GM21786 (cell line): ENCODE data around the gene ZNF200.
A peak's percentile ranks its signal among the peaks of the same experiment; 100 is the strongest.
"Not testable (repeated sequence)": the region's sequence is repeated elsewhere in the genome, so short reads cannot be mapped to it uniquely, and the experiment has no call there.

Source experiments
- ATAC-seq: cut with Tn5 transposase; IDR thresholded peaks from one replicate; pipeline ENCODE4 v1.9.1; 2021; ENCODE audit not compliant: unreplicated experiment

ZNF200 gene, protein sequence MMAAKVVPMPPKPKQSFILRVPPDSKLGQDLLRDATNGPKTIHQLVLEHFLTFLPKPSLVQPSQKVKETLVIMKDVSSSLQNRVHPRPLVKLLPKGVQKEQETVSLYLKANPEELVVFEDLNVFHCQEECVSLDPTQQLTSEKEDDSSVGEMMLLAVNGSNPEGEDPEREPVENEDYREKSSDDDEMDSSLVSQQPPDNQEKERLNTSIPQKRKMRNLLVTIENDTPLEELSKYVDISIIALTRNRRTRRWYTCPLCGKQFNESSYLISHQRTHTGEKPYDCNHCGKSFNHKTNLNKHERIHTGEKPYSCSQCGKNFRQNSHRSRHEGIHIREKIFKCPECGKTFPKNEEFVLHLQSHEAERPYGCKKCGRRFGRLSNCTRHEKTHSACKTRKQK

DNA sequence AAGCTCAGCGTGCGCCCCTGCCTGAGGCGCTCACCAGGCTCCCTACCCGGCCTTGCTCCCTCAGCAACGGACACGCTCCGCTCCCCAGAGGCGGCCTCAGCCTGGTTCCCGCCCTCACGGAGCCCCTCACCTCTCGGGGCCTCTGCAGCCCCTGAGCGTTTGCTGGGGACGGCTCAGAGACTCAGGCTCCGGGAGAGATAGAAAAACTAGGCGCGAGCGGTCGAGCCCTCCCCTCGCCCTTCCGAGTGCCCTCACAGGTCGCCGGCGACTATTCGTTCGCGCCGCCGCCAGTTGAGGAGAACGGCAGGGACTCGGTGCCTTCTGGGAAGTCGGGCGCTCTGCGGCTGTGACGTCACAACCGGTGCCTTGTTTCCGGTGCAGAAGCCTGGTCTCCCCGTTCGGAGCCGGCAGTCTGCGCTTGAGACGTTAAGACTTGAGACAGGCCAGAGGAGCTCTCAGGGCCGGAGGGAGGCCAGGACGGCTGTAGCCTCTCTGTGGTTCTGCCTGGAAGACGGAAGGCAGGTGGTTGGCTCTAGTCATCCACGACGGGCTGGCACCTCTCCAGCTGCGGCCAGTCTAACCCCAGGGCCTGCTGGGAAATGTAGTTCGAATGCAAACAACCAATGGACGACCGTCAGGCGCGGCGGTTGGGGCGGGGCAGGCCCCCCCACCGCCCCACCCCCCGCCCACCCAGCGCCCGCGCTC lies at the start of gene ZNF200:
TSS of gene ZNF200 (minus strand) at position 302 of the 705 bp plus-strand sequence. CDS start 1,403 bp downstream, outside the sequence.
- peak; percentile 89 for ATAC-seq

DNA sequence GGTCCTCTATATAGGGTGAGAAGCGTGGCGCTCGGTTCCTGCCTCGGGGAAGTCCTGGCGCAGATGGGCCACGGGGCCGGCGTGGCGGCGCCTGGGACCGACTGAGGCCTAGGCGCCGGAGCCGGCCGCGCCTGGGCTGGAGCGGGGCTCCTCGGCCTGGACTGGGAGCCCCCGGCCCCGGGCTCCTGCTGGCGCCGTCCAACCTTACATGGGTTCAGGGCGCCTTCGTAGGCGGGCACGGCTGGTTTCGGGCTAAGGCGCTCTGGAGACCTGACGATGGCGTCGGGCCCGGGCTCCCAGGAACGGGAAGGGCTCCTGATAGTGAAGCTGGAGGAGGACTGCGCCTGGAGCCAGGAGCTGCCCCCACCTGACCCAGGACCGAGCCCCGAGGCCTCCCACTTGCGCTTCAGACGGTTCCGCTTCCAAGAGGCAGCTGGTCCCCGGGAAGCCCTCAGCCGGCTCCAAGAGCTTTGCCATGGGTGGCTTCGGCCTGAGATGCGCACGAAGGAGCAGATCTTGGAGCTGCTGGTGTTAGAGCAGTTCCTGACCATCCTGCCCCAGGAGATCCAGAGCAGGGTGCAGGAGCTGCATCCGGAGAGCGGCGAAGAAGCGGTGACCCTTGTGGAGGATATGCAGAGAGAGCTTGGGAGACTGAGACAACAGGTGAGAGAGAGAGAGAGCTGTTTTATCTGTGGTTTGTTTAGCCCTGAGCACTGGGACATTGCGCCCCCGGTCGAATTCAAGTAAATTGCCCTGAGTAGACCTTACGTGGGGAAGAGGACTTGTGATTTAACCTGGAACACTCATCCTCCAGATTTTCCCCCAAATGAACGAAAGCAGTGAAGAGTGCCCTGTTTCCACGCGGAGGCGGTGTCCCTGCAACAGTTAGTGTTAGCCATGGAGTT lies 48.8 kb upstream of the ZNF200 start:
- ATAC-seq, result no peak

DNA sequence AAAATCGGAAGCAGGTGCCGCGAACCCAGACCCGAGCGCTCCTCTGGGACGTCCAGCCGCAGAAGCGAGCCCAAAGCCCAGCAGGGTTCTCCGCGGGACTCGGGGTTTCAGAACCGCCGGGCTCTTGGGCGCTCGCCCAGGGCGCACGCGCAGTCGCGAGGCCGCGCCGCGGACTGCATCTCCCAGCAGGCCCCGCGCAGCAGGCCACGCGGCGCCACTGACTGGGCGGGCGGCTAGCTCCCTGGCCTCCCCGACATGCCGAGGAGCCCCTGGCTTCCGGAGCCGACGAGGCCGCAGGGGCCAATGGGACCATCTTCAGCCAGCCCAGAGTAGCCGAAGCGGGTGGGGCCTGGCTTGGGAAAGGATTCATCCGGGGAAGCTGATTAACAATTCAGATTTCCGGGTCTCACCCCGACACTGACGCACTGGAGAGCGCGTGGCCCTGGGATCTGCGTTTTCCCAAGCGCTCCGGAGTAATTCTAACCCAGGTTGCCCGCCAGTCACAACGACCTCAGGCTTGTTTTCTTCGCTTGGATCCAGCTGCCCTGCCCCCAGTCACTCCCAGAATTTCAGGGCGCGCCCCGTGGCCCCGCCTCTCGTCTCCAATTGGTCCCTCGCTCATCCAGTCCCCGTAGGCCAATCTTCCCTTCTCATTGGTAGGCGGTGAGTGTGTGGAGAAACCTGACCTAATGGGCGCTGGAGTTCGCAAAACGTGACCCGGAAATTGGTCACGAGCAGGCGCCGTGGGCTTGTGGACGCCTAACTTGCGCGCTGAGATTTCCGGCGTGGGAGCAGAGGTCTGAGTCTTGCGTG lies 48.0 kb upstream of the ZNF200 start, which contains the start of gene ZNF263:
TSS of gene ZNF263 (plus strand) at position 762 of the 813 bp plus-strand sequence. CDS start 328 bp downstream, outside the sequence.
- peak; percentile 85 for ATAC-seq

DNA sequence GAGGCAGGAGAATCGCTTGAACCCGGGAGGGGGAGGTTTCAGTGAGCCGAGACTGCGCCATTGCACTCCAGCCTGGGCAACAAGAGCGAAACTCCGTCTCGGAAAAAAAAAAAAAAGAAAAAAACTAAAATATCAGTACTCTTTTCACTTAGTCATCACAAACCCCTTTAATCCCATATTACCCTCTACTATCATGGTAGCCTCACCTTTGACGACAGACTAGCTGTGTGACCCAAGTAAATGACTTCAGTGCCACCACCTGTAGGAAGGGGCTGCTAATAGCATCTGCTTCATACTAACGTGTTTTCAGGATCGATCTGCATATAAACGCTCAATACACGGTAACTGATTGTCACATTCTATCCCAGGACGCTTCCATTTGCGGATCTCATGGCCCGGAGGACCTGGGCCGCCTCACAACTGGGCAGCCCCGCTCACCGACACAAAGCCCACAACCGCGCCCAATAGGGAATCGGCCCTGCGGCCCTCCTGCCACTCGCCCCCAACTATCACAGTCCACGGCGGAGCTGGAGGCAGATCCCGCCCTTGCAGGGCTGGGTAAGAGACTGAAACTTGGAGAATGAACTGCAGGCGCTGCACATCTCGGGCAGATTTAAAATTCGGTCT lies 47.3 kb upstream of the ZNF200 start:
- peak; percentile 9 for ATAC-seq

DNA sequence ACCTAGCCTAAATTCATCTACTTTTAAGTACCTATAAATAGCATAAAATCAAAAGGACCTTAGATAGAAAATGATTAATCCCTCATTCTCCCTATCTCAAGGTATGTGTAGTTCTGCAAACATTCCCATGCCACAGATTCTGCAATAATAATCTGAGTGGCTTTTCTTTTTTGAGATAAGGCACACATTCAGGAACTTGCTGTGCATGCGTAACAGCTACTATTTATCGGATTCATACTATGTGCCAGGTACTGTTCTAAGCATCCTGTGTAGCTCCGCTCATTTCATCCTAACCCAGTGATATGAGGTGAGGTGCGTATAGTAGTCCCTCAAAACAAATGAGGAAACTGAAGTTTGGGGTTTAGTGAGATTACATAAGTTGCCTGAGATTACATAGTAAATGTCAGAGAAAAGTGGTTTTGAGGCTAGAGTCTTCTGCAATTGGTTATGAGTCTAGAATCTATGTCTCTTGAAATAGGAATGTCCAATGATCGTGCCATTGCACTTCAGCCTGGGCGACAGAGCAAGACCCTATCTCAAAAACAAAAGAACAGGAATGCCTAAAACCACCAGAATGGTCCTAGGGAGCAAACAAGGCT lies 46.4 kb upstream of the ZNF200 start:
- no peak for ATAC-seq

DNA sequence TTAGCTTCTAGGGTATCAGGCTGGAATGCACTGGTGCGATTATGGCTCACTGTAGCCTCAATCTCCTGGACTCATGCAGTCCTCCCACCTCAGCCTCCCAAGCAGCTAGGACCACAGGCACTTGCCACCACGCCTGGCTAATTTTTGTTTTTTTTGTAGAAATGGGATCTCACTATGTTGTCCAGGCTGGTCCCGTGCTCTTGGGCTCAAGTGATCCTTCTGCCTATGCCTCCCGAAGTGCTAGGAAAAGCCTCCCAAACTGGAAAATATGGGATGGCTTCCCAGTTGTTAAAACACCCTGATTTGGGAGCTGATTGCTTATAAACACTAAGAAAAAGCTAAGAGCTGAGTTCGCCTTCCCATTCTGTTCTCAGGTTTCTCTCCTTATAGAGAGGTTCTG lies 41.7 kb upstream of the ZNF200 start:
- no peak for ATAC-seq

DNA sequence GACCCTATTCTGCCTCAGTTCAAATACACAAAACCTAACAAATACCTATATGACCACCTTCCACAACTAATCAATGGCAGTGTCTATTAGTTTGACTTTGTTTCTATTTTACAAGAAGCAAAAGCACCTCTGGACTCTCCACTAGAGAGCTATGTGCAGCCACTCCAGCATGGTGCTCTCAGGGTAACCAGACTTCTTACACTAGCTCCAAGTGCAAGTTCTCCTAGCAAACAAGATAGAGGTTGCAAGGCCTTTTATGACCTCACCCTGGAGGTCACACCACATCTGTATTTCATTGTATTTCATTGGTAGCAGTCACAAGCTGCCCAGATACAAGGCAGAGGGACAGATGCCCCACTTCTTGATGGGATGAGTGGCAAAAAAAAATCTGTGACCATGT lies 40.0 kb upstream of the ZNF200 start:
- no peak for ATAC-seq

DNA sequence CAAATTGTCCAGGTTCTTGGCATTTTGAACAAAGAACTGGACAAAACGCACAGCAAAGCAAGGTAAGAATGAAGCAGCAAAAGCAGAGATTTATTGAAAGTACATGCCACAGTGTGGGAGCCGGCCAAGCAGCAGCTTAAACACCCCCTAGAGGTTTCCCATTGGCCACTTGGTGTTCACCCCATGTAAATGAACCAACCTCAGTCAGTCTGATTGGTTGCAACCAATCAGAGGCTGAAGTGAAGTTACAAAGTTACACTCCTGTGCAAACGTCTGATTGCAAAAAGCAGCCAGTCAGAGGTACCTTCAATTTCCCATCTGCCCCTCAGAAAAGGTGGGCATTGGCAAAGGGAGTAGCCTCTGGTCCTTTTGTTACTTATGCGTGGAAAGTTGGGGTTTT lies 39.5 kb upstream of the ZNF200 start:
- ATAC-seq, result no peak

DNA sequence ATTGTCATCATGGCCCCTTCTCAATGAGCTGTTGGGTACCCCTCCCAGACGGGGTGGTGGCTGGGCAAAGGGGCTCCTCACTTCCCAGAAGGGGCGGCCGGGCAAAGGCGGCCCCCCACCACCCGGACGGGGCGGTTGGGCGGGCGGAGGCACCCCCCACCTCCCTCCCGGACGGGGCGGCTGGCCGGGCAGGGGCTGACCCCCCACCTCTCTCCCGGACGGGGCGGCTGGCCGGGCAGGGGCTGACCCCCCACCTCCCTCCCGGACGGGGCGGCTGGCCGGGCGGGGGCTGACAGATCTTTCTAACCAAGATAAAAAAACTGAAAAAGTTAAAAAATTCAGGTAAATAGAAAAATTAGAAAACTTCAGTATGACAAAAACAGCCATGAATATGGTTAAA lies 36.3 kb upstream of the ZNF200 start:
- ATAC-seq, result not testable (repeated sequence)

DNA sequence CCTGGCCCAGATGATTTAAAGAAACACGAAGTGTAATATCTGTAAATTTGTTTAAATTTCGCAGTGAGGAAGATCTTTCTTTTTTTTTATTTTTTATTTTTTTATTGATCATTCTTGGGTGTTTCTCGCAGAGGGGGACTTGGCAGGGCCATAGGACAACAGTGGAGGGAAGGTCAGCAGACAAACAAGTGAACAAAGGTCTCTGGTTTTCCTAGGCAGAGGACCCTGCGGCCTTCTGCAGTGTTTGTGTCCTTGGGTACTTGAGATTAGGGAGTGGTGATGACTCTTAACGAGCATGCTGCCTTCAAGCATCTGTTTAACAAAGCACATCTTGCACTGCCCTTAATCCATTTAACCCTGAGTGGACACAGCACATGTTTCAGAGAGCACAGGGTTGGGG lies 35.8 kb upstream of the ZNF200 start:
- not testable (repeated sequence) for ATAC-seq

DNA sequence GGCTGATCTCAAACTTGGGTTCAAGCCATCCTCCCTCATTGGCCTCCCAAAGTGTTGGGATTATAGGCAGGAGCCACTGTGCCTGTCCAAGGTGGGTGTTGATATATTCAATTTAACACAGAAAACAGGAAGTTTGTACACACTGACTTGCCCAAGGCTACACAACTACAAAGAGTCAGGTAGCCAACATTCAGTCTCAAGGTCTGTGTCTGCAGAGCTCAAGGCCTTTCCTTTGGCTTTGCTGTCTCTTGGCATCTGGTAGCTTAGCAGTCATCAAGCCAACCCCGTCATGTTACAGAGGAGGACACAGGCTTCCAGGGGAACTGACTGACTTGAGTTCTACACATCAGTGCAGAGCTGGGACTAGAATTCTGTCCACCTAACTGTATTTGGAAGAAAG lies 33.3 kb upstream of the ZNF200 start:
- no peak for ATAC-seq

DNA sequence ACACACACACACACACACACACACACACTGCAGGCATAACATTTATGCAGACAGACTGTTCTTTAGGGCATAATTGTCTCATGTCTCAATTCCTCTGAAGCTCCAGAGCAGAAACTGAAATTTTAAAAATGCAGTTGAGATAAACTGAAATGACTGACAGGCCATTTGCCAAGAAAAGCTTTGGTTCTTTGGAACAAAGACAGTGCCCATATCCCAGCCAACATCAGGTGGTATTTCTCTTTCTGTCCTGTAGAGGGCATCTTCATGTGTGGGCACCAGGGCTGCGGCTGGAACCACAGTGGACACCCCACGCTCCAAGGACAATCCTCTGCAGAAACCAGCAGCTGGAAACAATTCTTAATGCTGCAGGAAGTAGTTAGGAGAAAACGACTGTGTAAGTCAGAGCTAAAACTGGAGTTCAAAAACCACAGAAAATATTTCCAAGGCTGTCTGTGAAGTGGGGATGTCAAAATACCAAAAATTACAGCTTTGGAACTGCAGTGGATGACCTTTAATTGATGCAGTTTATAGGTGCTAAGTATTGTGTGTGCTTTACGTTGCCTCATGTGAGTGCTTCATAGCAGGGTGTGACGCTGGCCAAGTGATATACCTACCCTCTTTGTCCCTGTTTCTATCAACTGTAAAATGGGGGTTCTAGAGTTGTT lies 32.0 kb upstream of the ZNF200 start:
- ATAC-seq, result no peak

DNA sequence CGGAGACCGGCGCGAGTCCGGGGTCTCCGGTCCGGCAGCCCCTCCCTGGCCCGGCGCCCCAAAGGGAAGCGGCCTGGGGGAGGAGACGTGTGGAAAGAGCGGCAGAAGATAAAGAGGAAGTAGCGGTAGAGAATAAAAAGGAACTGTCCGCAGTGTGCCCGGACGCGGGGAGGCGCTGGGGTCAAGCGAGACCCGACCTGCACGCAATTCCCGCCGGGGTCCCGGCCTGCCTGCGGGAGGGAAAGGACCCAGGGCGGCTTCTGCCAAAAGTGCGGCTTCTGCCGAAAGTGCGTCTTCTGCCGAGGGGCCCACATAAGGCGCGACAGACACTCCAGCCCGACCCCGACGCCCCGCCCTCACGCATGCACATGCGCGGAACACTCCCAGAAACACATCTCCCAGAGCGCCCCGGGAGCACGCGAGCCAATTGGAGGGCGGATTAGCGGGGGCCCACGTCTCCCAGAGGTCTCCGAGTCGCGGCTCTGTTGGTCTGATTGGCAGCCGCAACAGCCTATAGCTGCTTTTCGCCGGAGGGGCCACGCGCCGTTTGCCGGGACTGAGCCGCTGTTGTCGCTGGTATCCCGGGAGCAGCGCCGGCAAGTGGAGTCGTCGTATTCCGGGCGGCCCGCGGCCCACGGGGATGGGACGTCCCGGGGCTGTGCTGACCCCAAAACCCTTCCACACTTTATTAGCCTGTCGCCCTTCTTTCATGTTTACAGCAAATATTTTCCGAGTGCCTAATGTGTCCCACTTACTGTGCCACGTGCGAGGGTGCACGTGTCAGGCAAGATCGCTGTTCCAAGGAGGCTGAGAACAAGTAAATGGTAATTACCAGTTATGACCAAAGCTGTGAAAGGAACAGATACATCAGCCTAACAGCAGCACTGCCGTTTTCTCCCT lies 29.4 kb upstream of the ZNF200 start:
- ATAC-seq, result peak; percentile 82

DNA sequence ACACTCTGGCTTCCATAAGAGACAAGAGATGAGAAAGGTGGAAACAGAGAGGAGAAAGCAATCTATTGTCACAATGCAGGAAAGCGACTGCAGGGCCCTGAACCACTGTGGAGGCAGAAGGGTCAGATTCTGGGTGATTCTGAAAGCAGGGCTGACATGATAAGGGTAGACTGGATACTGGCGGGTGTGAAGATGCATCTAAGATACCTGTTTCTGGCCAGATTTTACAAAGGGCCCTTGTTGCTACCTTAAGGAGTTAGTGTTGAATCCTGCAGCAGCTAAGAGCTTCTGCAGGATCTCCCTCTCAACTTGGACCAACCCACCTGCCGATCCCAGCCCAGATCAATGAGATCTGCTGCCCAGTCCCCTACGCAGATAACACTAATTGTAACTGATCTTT lies 27.6 kb upstream of the ZNF200 start:
- ATAC-seq, result no peak

DNA sequence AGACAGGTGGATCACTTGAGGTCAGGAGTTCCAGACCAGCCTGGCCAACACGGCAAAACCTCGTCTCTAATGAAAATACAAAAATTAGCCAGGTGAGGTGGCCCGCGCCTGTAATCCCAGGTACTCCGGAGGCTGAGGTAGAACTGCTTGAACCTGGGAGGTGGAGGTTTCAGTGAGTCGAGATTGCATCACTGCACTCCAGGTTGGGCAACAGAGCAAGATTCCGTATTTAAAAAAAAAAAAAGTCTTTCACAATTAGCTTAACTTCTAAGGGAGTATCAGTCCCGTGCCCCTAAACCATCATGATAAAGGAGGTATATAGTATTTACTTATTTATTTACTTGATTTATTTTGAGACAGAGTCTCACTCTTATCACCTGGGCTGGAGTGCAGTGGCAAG lies 24.9 kb upstream of the ZNF200 start:
- ATAC-seq, result no peak

DNA sequence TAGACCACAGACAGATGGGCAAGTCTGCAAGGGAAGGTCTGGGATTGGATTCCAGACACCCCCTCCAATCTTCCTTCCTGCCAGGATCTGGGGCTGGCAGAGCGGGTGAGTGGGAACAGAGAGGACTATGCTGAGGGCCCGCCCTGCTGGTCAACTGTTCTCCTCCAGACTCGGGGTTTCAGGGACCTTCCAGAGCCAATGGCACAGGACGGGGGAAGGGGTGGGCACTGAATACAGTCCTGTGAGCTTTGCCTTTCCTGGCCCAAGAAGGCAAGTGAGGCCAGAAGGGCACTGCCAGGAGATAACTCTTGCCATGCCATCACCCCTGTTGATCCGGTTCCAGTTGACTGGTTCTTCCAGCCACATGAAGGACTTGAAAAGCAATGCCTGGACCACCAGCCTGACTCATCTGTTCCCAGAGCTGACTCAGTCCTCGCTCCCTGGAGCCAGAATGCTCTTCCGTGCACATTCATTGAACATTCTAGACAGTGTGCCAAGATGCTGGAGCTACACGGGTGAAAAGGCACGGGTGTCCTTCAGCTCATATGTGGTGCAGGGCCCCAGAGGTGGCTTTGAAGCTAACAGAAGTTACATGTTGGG lies 22.0 kb upstream of the ZNF200 start:
- no peak for ATAC-seq

DNA sequence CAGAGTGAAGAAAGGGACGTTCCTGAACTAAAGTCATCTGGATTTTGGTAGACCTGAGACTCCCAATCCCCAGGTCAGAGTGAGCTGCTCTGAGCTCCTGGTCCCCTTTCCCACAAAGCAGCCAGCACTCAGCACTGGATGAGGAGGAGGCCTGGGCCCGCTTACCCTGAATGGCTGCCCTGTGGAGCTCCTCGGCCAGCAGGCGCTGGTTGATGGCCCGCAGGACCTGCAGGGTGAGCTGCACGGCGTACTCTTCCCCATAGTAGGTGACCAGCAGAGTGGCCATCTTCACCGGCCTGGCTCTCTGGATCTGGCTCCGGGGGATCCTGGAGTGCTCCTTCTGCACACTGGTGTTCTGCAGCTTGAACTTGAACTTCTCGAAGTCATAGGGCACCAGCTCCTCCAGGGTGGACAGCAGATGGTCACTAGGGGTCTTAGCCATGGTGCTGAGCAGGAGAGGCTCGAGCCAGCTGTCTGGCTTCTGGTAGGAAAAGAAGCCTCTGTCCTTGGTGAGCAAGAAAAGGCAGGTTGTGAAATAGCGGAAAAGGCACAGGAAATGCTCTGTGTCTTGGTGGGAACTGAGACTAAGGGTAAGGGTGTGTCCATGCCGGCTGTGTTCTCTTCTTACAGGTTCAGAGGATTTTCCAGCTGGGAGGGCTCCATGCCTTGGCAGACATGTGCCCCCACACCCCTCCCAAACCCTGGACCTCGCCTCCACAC lies 21.3 kb upstream of the ZNF200 start, which contains the start of gene MEFV:
TSS of gene MEFV (minus strand) at position 488 of the 720 bp plus-strand sequence. CDS start at position 442, 46 bp downstream.
- no peak for ATAC-seq
